SIG-M5 treated with dmso at 0.1 percent for 504 hours (cell line): ENCODE measurements around the gene SREBF2.
A peak's percentile ranks its signal among the peaks of the same experiment; 100 is the strongest.
"Not testable (repeated sequence)": the region's sequence is repeated elsewhere in the genome, so short reads cannot be mapped to it uniquely, and the experiment has no call there.

ENCODE experiments used
- DNase-seq: peaks from one replicate; lab custom pipeline; 2025; ENCODE audit not compliant: unreplicated experiment; lab: John Stamatoyannopoulos, UW

SREBF2 gene

GRCh38 chr22:41820447-41820846, 12.5 kb upstream of the SREBF2 start:
- no peak for DNase-seq

- no peak for DNase-seq
Measured at GRCh38 chr22:41821471-41822316, 11.2 kb upstream of the SREBF2 start.

GRCh38 chr22:41822317-41823057, 10.4 kb upstream of the SREBF2 start:
- peak; percentile 35 for DNase-seq

GRCh38 chr22:41823797-41824196, 9.1 kb upstream of the SREBF2 start:
- DNase-seq: no peak

- no peak for DNase-seq
Measured at GRCh38 chr22:41825376-41825775, 7.5 kb upstream of the SREBF2 start.

- no peak for DNase-seq
Measured at GRCh38 chr22:41826021-41826420, 6.9 kb upstream of the SREBF2 start.

- no peak for DNase-seq
Measured at GRCh38 chr22:41826430-41827383, 6.2 kb upstream of the SREBF2 start.

GRCh38 chr22:41827671-41828070, 5.2 kb upstream of the SREBF2 start:
- no peak for DNase-seq

- no peak for DNase-seq
Measured at GRCh38 chr22:41828516-41828915, 4.4 kb upstream of the SREBF2 start.

GRCh38 chr22:41830174-41830573, 2.7 kb upstream of the SREBF2 start:
- DNase-seq: no peak

GRCh38 chr22:41831383-41831782, 1.5 kb upstream of the SREBF2 start:
- DNase-seq: peak; percentile 60

GRCh38 chr22:41831828-41832552, 915 bp upstream of the SREBF2 start:
- no peak for DNase-seq

GRCh38 chr22:41833369-41834004, 582 bp downstream of the SREBF2 start:
- DNase-seq: peak; percentile 13

GRCh38 chr22:41834005-41834944, 1.4 kb downstream of the SREBF2 start:
- peak; percentile 13 for DNase-seq

- DNase-seq: not testable (repeated sequence)
Measured at GRCh38 chr22:41835462-41835861, 2.6 kb downstream of the SREBF2 start.

- DNase-seq: no peak
Measured at GRCh38 chr22:41836551-41836950, 3.6 kb downstream of the SREBF2 start.

- no peak for DNase-seq
Measured at GRCh38 chr22:41838842-41839618, 6.1 kb downstream of the SREBF2 start.

- DNase-seq: no peak
Measured at GRCh38 chr22:41840216-41840615, 7.3 kb downstream of the SREBF2 start.
